ENCODE measurements around the gene MEX3D.
A peak's percentile ranks its signal among the peaks of the same experiment; 100 is the strongest.

Gene MEX3D

GRCh38 chr19:1514986-1515721 lies 53.0 kb downstream of the MEX3D start:
- no peak for DNase-seq (ENCODE audit: low read depth)
- TF ChIP-seq, protein P1, sequence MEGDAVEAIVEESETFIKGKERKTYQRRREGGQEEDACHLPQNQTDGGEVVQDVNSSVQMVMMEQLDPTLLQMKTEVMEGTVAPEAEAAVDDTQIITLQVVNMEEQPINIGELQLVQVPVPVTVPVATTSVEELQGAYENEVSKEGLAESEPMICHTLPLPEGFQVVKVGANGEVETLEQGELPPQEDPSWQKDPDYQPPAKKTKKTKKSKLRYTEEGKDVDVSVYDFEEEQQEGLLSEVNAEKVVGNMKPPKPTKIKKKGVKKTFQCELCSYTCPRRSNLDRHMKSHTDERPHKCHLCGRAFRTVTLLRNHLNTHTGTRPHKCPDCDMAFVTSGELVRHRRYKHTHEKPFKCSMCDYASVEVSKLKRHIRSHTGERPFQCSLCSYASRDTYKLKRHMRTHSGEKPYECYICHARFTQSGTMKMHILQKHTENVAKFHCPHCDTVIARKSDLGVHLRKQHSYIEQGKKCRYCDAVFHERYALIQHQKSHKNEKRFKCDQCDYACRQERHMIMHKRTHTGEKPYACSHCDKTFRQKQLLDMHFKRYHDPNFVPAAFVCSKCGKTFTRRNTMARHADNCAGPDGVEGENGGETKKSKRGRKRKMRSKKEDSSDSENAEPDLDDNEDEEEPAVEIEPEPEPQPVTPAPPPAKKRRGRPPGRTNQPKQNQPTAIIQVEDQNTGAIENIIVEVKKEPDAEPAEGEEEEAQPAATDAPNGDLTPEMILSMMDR (conservative IDR thresholded peaks at IDR 0.05; ENCODE audit: low read depth, low read length) = no peak
- H3K4me3 ChIP-seq (ENCODE audit: low read length) = no peak overlapping the region

DNA sequence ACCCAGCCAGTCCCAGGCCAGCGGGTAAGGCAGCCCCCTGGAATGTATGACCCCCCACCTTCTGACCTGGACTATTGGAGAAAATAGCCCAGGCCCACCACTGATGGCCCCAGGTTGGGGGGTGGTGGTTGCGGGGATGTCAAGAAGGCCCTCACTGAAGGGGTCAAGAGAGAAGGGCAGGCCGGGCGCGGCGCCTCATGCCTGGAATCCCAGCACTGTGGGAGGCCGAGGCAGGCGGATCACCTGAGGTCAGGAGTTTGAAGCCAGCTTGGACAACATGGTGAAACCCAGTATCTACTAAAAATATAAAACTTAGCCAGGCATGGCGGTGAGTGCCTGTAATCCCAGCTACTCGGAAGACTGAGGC lies 53.8 kb downstream of the MEX3D start:
- H3K4me3 ChIP-seq (ENCODE audit: low read length) = no peak overlapping the region
- no peak for DNase-seq (ENCODE audit: low read depth)
- TF ChIP-seq, protein P1 (conservative IDR thresholded peaks at IDR 0.05; ENCODE audit: low read depth, low read length) = no peak

DNA sequence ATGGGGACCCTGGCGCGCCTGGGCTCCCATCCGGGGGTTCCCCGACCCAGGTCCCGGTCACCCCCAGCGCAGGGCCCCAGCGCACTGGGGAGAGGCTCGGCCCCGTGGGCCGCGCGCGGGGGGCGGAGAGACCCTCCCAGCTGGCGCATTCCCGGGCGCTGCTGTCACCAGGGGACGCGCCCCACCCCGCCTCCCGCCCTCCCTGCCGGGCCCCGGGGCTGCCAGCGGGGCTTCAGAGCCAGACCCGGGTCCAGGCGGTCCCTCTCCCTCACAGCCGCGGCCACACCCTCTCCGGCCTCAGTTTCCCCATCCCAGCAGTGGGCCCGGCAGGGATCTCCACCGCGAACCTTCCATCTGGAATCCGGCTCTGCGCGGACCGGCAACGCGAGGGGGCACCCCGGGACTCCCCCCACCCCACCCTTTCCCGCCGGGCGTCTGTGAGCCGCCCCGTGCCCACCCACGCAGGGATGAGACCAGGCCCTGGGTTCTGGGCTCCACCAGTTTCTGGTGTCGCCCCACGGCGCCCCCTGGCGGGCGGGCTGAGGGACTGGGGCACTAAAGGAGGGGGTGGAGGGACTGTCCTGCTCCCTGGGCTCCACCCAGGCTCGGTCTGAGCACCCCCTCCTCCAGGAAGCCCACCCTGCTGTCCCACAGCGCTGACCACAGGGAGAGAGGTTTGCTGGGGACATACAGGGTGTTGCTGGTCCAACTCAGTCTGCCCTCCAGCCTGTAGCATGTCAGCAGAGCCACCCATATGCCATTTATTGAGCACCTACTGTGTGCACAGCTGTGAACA lies 54.4 kb downstream of the MEX3D start:
- DNase-seq (ENCODE audit: low read depth) = no peak
- TF ChIP-seq, protein P1 (conservative IDR thresholded peaks at IDR 0.05; ENCODE audit: low read depth, low read length) = peak; percentile 69
- peak overlapping the region; percentile 25 for H3K4me3 ChIP-seq (ENCODE audit: low read length)

DNA sequence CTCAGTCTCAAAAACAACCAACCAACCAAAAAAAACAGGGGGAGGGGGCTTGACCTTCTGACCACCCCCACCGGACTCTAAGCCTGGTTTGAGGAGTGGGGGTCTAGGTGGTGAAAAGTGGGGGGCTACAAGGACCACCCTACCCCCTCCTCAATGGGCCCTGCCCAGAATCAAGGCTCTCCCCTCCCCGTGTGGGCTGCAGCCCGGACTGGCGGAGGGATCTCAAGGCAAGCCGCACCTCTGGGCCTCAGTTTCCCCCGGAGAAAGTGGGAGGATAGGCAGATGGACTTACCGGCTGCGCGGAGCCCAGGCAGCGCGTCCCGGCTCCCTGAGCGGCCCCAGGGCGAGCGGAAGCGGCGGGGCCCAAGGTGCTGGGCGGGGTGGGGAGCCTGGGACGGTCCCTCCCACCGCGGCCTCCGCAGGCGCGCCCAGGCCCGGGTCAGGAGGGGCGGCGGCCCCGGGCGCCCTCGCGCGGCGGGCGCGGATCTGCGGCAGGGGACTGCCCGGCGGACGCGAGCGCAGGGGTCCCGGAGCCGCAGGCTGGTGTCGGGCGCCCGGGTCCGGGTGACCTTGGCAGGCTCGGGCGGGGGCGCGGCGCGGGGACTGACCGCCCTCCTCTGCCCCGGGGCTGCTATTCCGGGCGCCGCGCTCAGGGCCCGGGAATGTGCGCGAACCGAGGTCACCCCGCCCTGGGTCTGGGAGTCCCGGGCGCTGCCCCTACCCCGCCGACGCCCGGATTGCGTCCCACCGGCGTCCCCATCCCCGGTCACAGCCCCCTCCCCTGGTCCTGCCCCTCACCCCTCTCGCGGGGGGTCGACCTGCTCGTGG lies 55.2 kb downstream of the MEX3D start, which contains the start of gene ADAMTSL5:
ADAMTSL5 (minus strand) TSS at position 349 of the 828 bp plus-strand sequence. CDS start 2,076 bp downstream, outside the sequence.
- no peak for DNase-seq (ENCODE audit: low read depth)
- TF ChIP-seq, protein P1 (conservative IDR thresholded peaks at IDR 0.05; ENCODE audit: low read depth, low read length) = no peak
- H3K4me3 ChIP-seq (ENCODE audit: low read length) = peak within 1 kb of the TSS; percentile 40

DNA sequence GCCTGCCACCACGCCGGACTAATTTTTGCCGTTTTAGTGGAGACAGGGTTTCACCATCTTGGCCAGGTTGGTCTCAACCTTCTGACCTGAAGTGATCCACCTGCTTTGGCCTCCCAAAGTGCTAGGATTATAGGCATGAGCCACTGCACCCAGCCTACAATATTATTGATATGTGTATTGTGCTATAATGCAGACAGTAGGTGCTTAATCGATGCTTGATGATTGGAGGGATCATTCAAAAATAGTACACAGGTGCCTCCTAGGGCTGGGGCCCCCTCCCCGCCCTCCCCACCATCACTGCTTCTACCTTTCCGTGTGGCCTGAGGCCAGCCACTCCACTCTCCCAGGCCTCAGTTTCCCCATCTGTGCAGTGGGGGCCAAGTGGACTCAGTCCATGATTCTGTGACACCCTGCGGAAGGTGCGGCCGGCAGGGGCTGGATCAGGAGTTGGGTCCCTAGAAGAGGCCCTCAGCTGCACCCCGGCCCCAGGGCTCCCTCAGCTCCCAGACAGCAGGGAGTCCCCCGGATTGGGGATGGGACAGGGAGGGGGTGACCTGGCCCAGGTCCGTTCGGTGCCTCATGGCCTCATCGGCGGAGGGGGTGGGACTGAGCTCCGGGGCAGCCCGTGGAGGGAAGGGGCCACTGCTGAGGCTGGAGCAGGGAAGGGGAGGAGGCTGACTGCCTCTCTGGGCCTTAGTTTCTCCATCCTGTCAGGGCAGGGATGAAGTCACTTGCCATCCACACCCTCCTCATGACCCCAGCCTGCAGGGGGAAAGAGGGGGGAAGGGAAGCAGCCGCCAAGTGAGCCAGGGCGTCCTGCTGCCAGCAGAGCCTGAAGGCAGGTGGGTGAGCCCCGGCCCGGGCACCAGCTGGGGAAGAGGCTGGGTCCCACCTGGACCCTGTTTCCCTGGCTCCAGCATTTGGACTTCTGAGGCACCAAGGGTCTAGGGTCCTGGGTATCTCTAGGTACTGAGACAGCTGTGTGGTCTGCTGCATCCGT lies 56.5 kb downstream of the MEX3D start:
- no peak overlapping the region for H3K4me3 ChIP-seq (ENCODE audit: low read length)
- TF ChIP-seq, protein P1 (conservative IDR thresholded peaks at IDR 0.05; ENCODE audit: low read depth, low read length) = no peak
- no peak for DNase-seq (ENCODE audit: low read depth)

- peak overlapping the region; percentile 14 for H3K4me3 ChIP-seq (ENCODE audit: low read length)
- DNase-seq (ENCODE audit: low read depth) = no peak
- TF ChIP-seq, protein P1 (conservative IDR thresholded peaks at IDR 0.05; ENCODE audit: low read depth, low read length) = no peak
Observed at GRCh38 chr19:1510807-1511206, 57.3 kb downstream of the MEX3D start.

Measured in retinal pigment epithelial cell (primary cell).